AG04449 (cell line): ENCODE results near the gene NRARP.

Experiments used
- CTCF ChIA-PET: fragments of 350-600 bp; formaldehyde crosslinking; extraction: SDS; loops from one replicate; lab custom pipeline; 2021; ENCODE audit warnings: antibody characterized with exemption; lab: Yijun Ruan, JAX
- POLR2A ChIA-PET: fragments of 400-600, 350-600 bp; formaldehyde crosslinking; extraction: SDS; loops from one replicate; lab custom pipeline; 2020; ENCODE audit warnings: antibody characterized with exemption, inconsistent platforms; lab: Yijun Ruan, JAX
- DNase-seq: peaks from one replicate; pipeline ENCODE4 v3.0.0-alpha.2; 2010; ENCODE audit warnings: low read depth, low spot score
- H3K4me3 ChIP-seq: 2 replicates; pipeline ENCODE4 v1.5.1; 2011; ENCODE audit warnings: low read depth, mild to moderate bottlenecking, control low read depth, low read length
- TF ChIP-seq, protein P1 (sequence below): IDR thresholded peaks from one replicate; pipeline ENCODE4 v1.5.1; 2011; ENCODE audit warnings: mild to moderate bottlenecking, moderate library complexity, low read length, control low read depth, inconsistent platforms; ENCODE audit not compliant: insufficient read depth; ENCODE audit errors: missing control alignments

NRARP gene

DNA sequence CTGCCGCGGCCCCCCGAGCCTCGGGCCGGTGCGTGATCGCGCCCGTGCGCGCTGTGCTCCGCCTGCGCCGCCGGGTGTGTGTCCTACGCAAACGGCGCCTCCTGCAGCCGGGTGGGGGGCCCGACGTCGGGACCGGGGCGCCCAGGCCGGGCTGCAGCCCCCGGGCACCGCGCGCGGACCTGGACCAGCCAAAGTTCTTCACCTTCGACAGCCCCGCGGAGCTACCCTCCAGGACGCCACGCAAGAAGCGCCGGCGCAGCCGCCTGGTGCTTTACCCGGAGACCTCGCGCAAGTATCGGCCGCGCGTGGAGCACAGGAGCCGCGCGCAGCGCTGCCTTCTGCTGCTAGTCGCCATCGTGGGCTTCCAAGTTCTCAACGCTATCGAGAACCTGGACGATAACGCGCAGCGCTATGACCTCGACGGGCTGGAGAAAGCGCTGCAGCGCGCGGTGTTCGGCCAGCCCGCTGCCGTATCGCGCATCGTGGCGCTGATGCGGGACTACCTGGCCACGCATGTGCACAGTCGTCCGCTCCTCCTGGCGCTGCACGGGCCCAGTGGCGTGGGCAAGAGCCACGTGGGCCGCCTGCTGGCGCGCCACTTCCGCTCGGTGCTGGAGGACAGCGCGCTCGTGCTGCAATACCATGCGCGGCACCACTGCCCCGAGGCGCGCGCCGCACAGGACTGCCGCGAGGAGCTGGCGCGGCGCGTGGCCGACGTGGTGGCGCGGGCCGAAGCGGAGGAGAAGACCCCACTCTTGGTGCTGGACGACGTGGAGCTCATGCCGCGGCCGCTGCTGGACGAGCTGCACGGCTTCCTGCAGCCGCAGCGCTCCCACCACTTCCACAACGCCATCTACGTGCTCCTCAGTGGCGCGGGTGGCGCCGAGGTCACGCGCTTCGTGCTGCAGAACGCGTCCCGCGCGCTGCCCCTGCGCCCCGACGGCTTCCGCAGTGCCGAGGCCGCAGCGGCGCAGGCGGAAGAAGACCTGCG lies 23.1 kb downstream of the NRARP start:
- peak overlapping the region; percentile 63 for H3K4me3 ChIP-seq
- no peak for DNase-seq
- CTCF ChIA-PET = interaction anchor here (1.4 kb wide), 1 partner anchor 15 kb away, joined by 5 read pairs; no protein-coding TSS in a partner anchor
- TF ChIP-seq, protein P1, sequence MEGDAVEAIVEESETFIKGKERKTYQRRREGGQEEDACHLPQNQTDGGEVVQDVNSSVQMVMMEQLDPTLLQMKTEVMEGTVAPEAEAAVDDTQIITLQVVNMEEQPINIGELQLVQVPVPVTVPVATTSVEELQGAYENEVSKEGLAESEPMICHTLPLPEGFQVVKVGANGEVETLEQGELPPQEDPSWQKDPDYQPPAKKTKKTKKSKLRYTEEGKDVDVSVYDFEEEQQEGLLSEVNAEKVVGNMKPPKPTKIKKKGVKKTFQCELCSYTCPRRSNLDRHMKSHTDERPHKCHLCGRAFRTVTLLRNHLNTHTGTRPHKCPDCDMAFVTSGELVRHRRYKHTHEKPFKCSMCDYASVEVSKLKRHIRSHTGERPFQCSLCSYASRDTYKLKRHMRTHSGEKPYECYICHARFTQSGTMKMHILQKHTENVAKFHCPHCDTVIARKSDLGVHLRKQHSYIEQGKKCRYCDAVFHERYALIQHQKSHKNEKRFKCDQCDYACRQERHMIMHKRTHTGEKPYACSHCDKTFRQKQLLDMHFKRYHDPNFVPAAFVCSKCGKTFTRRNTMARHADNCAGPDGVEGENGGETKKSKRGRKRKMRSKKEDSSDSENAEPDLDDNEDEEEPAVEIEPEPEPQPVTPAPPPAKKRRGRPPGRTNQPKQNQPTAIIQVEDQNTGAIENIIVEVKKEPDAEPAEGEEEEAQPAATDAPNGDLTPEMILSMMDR = no peak
- POLR2A ChIA-PET = interaction anchor here (1.2 kb wide), 1 partner anchor 38 kb away, joined by 3 read pairs; the partner anchor contains the start of gene TUBB4B

DNA sequence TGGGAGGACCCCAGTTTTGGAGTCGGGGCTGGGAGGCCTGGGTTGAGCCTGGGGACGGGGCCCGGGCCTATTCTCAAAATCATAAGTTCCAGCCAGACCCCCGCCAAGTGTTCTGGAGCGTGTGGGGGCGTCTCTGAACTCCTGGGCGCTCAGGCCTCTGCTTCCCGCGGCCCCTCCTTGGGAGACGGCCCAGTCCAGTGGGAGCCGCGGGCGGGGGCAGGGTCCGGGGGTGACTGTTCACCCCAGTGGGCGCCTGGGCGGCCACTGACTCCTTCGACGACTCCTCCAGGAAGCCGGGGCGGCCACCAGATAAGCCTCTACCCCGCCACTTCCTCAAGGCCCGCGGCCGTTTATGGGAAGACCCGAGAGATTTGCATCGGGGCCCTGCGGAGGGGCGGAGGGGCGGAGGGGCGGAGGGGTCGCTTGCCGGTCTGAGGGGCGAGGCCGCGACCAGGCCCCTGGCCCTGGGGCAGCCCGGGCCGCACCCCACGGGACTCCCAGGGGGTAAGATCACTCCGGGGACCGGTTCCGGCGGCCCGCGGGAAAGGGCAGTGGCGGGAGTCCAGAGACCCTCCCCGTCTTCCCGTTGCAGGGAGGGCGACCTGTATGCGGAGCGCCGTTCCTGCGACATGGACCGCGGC lies 23.9 kb downstream of the NRARP start:
- DNase-seq = no peak
- peak overlapping the region; percentile 63 for H3K4me3 ChIP-seq
- TF ChIP-seq, protein P1 = no peak
- ChIA-PET POLR2A (interaction anchor here (1.0 to 2.2 kb wide), 3 partner anchors 14 to 37 kb away, joined by 4 to 18 read pairs (median 8); partner anchors contain the start of gene TUBB4B), CTCF (interaction anchor here (0.8 to 1.9 kb wide), 6 partner anchors 9 to 145 kb away, joined by 3 to 7 read pairs (median 6); partner anchors contain the start of genes EXD3 and NOXA1)

DNA sequence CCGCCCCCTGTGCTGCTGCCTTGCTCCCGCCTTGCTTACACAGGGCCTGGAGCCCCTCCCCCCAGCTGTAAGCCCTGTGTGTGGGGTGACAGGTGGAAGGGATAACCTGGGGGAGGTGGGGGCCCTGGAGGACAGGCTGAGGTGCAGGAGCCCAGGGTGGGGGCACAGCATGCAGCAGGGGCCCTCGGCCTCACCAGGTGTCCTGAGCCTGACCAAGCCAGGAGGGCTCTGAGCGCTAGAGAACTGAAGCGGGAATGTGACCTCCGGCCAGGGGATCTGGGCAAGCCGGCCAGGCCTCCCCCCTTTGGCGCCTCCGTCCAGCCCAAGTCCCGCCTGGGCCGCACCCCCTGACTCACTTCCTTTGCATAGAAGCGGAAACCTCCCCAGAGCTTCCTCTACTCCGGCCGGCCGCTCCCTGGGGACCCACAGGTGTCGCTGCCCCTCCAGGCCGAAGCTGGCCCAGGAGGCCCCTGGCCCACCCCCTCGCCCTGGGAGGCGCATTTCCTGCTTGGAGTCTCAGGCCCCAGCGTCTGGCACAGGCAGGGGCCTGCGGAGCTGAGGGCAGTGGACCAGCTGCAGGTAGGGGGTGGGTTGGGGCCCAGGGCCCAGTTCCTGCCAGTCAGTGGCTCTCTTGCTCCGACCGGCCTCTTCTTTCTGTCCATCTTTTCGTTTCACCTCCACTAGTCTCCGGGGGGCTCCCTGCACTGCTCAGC lies 24.6 kb downstream of the NRARP start, which contains the start of gene TOR4A:
Gene TOR4A (plus strand): TSS at position 398 of the 713 bp plus-strand sequence. CDS start 964 bp downstream, outside the sequence.
- H3K4me3 ChIP-seq = peak within 1 kb of the TSS; percentile 63

DNA sequence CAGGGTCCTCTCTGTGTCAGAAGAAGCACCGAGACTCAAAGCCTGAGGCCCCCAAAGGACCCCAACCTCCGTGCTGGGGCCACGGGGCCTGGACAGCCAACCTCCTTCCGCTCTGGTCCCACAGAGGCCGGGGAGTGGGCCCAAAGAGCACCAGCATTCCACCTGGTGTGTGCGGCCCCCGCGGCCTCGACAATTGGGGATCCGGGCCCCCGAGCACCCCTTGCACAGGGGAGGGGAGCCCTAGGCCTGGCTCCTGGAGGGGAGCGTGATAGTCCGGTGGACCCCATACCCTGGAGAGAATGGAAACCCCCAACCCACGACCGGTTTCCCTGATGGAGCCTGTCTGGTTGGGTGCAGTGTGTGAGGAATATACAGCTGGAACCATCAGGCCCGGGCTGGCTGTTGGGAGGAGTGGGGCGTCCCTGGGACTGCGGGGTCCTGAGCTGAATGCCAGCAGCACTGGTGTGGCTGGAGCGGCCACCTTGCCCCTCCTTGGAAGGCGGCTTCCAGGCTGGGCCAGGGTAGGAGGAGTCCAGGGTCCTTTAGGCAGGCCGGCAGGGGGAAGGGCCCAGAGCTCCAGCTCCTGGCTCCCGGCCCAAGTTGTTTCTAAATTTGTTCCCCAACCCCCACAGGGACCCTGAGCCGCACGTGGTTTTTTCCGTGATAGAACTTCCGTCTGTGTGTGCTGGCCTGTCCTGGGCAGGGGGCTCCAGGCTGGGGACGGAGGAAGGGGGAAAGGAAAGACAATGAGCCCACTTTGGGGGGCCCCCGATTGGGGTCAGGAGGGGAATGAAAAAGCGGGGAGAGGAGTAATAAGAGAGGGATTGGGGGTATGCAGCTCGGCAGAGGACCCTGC lies 25.4 kb downstream of the NRARP start:
- H3K4me3 ChIP-seq = peak overlapping the region; percentile 63; the same call in 1 of the 2 replicates
- POLR2A ChIA-PET = interaction anchor here (1.0 to 2.2 kb wide), 3 partner anchors 12 to 36 kb away, joined by 4 to 18 read pairs (median 8); partner anchors contain the start of gene TUBB4B
- DNase-seq = no peak
- CTCF ChIA-PET = interaction anchor here (0.9 to 1.9 kb wide), 8 partner anchors 9 to 168 kb away, joined by 3 to 7 read pairs (median 6); partner anchors contain the start of genes EXD3 and NOXA1
- TF ChIP-seq, protein P1 = no peak

More for the DNA sequence above, 24.6 kb downstream of the NRARP start, which contains the start of gene TOR4A:
- peak; percentile 26 for DNase-seq
- TF ChIP-seq, protein P1 = no peak
- ChIA-PET POLR2A (interaction anchor here (1.0 to 2.2 kb wide), 3 partner anchors 13 to 36 kb away, joined by 4 to 18 read pairs (median 8); partner anchors contain the start of gene TUBB4B), CTCF (interaction anchor here (0.8 to 1.9 kb wide), 9 partner anchors 9 to 167 kb away, joined by 3 to 7 read pairs (median 5); partner anchors contain the start of genes EXD3 and NOXA1)
